ENCODE measurements around the gene GSK3B.

Gene GSK3B

DNA sequence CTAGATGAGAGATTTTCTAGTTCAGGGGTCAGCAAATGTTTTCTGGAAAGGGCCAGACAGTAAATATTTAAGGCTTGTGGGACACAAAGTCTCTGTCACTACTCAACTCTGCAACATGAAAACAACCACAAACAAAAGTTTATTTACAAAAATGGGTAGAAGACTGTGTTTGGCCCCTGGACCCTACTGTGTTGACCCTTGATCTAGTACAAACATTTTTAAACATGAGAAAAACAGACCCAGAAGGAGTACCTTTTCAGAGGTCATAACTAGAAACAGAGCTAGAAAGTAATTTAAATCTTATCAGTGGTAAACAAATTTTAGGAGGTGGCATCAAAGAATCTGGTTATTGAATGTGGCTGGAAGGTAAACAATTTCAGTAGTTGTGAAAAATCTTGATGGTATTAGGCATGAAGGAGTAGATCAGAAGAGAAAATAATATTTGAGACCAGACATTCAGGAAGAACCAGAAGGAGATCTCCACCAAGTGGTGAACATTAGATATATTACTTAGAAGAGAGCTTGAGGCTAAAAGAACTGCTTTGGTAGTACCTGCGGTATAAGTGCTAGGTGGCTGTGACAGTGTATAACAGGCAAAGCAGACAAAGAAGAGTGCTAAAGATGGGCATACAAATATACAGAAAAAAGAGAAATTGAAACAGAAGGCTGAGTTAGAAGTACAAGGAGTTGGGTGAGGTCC lies 210.6 kb downstream of the GSK3B start:
- Histone ChIP-seq H3K9me3 (ENCODE audit: control insufficient read depth in 5 of 5, low read length in 5 of 5) (peaks cover 0 to 4% (median 0%) of the 10 kb centered on the region in 5 donors), H3K27me3 (ENCODE audit: control insufficient read depth in 5 of 5, insufficient read depth in 4 of 5, low read length in 5 of 5) (no peaks in the 10 kb centered on the region), H3K4me1 (ENCODE audit: control insufficient read depth in 5 of 5, insufficient read depth in 5 of 5, low read length in 5 of 5) (peaks cover 0 to 4% (median 0%) of the 10 kb centered on the region in 5 donors), H3K27ac (ENCODE audit: low read depth, low read length) (no peak overlapping the region), H3K9ac (ENCODE audit: low read length in 5 of 5) (no peak overlapping the region), H3K36me3 (ENCODE audit: control insufficient read depth in 5 of 5, insufficient read depth in 5 of 5, low read length in 5 of 5) (peaks cover 3 to 20% (median 9%) of the 10 kb centered on the region in 5 donors), H3K4me3 (ENCODE audit: low read depth in 1 of 5, low read length in 5 of 5) (no peak overlapping the region)

DNA sequence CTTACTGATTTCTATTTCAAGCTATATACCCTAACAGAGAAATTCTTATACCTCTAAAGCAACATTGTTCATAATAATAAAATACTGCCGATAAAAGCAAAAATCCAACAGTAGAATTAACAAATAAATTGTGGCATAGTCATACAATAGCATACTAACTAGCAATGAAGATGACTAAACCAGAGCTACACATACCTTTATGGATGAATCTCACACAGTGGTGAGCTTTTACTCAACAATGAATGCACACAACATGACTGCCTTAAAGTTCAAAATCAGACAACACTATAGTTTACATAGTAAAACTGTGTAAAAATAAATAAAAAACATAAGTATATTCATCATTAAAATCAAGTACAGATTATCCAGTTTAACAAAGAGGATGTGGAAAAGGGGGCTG lies 213.3 kb downstream of the GSK3B start:
- Histone ChIP-seq H3K36me3 (ENCODE audit: control insufficient read depth in 5 of 5, insufficient read depth in 5 of 5, low read length in 5 of 5) (peaks cover 4 to 20% (median 12%) of the 10 kb centered on the region in 5 donors), H3K9me3 (ENCODE audit: control insufficient read depth in 5 of 5, low read length in 5 of 5) (no peaks in the 10 kb centered on the region), H3K27me3 (ENCODE audit: control insufficient read depth in 5 of 5, insufficient read depth in 4 of 5, low read length in 5 of 5) (no peaks in the 10 kb centered on the region), H3K27ac (ENCODE audit: low read depth, low read length) (no peak overlapping the region), H3K9ac (ENCODE audit: low read length in 5 of 5) (no peak overlapping the region), H3K4me1 (ENCODE audit: control insufficient read depth in 5 of 5, insufficient read depth in 5 of 5, low read length in 5 of 5) (peaks cover 0 to 4% (median 0%) of the 10 kb centered on the region in 5 donors), H3K4me3 (ENCODE audit: low read depth in 1 of 5, low read length in 5 of 5) (no peak overlapping the region)

DNA sequence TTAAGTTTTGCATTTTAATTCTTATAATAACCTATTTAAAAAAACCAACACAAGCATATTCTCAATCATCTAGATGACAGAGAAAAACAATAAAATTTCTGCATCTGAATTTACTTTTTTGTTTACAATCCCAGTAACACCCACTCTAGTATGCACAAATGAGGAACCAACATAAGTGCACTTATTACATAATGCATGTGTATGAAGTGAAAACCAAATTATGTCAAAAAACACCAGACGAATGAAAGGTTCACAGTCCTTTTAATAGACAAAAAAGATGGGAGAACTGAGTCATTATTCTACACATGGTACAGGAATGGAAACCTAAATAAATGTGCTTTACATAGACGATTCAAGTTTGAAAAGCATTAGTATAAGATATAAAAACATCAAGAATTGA lies 220.6 kb downstream of the GSK3B start:
- Histone ChIP-seq H3K4me3 (ENCODE audit: low read depth in 1 of 5, low read length in 5 of 5) (no peak overlapping the region), H3K9ac (ENCODE audit: low read length in 5 of 5) (no peak overlapping the region), H3K36me3 (ENCODE audit: control insufficient read depth in 5 of 5, insufficient read depth in 5 of 5, low read length in 5 of 5) (peaks cover 0 to 7% (median 2%) of the 10 kb centered on the region in 5 donors), H3K4me1 (ENCODE audit: control insufficient read depth in 5 of 5, insufficient read depth in 5 of 5, low read length in 5 of 5) (peaks cover 0 to 7% (median 0%) of the 10 kb centered on the region in 5 donors), H3K9me3 (ENCODE audit: control insufficient read depth in 5 of 5, low read length in 5 of 5) (no peaks in the 10 kb centered on the region), H3K27ac (ENCODE audit: low read depth, low read length) (no peak overlapping the region), H3K27me3 (ENCODE audit: control insufficient read depth in 5 of 5, insufficient read depth in 4 of 5, low read length in 5 of 5) (no peaks in the 10 kb centered on the region)

DNA sequence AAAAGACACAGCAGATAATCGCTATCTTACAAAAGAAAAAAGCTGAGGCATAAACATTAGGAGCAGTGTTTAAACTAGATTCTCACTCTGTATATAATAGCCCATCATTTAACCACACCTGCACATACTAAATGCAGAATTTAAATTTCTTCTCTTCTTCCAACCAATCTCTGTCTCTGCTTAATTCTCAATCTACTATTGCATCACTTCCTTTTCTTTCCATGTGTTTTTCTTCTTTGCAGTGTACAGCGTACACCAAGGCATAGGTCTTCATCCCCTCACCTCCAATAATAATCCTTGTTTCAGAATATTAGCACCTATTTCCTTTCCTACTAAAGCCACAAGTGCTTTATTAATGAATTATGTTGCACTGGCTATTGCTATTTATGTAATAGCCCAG lies 221.5 kb downstream of the GSK3B start:
- Histone ChIP-seq H3K27me3 (ENCODE audit: control insufficient read depth in 5 of 5, insufficient read depth in 4 of 5, low read length in 5 of 5) (no peaks in the 10 kb centered on the region), H3K4me1 (ENCODE audit: control insufficient read depth in 5 of 5, insufficient read depth in 5 of 5, low read length in 5 of 5) (peaks cover 0 to 7% (median 0%) of the 10 kb centered on the region in 5 donors), H3K9ac (ENCODE audit: low read length in 5 of 5) (no peak overlapping the region), H3K4me3 (ENCODE audit: low read depth in 1 of 5, low read length in 5 of 5) (no peak overlapping the region), H3K27ac (ENCODE audit: low read depth, low read length) (no peak overlapping the region), H3K9me3 (ENCODE audit: control insufficient read depth in 5 of 5, low read length in 5 of 5) (no peaks in the 10 kb centered on the region), H3K36me3 (ENCODE audit: control insufficient read depth in 5 of 5, insufficient read depth in 5 of 5, low read length in 5 of 5) (peaks cover 0 to 7% (median 0%) of the 10 kb centered on the region in 5 donors)

DNA sequence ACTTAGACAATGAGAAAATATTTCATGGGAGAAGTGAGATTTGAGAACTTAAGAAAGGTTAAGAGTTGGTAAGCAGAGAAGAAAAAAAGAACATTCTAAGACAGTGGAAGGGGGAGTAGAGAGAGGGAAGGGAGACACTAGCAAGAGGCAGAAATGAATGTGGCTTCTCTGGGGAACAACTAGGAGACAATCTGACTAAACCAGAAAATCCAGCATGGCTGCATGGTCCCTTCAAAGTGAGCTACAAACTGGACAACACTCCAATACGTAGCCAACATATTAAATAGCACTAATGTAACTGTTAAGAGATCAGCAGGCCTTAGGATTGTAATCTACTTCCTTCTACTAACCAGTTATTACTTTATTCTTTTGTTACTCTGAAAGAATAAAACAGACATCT lies 222.7 kb downstream of the GSK3B start:
- no peak overlapping the region for H3K9ac ChIP-seq (ENCODE audit: low read length in 5 of 5)
- H3K27me3 ChIP-seq (ENCODE audit: control insufficient read depth in 5 of 5, insufficient read depth in 4 of 5, low read length in 5 of 5): no peaks in the 10 kb centered on the region
- peaks cover 0 to 10% (median 0%) of the 10 kb centered on the region in 5 donors for H3K4me1 ChIP-seq (ENCODE audit: control insufficient read depth in 5 of 5, insufficient read depth in 5 of 5, low read length in 5 of 5)
- H3K27ac ChIP-seq (ENCODE audit: low read depth, low read length): no peak overlapping the region
- no peak overlapping the region for H3K4me3 ChIP-seq (ENCODE audit: low read depth in 1 of 5, low read length in 5 of 5)
- peaks cover 0 to 6% (median 0%) of the 10 kb centered on the region in 5 donors for H3K36me3 ChIP-seq (ENCODE audit: control insufficient read depth in 5 of 5, insufficient read depth in 5 of 5, low read length in 5 of 5)
- no peaks in the 10 kb centered on the region for H3K9me3 ChIP-seq (ENCODE audit: control insufficient read depth in 5 of 5, low read length in 5 of 5)

DNA sequence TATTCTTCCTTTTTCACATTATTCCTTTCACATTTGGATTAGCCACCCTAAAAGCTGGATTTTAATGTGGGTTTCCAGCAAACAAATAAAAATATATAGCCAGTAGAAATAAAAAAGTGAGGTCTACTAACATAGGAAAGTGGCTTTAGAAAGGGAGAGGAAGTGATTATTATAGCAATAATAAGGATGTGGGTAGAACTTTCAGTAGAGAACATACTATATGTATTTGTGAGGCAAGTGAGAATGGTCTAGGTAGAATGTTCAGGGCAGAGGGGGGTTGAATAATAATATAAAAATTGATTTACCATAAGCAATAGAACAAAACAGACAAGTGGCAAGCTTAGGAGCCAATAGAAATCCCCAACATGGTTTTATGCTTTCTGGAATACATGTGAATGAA lies 223.7 kb downstream of the GSK3B start:
- Histone ChIP-seq H3K9ac (ENCODE audit: low read length in 5 of 5) (no peak overlapping the region), H3K4me1 (ENCODE audit: control insufficient read depth in 5 of 5, insufficient read depth in 5 of 5, low read length in 5 of 5) (peaks cover 0 to 13% (median 0%) of the 10 kb centered on the region in 5 donors), H3K27me3 (ENCODE audit: control insufficient read depth in 5 of 5, insufficient read depth in 4 of 5, low read length in 5 of 5) (no peaks in the 10 kb centered on the region), H3K27ac (ENCODE audit: low read depth, low read length) (no peak overlapping the region), H3K36me3 (ENCODE audit: control insufficient read depth in 5 of 5, insufficient read depth in 5 of 5, low read length in 5 of 5) (no peaks in the 10 kb centered on the region), H3K9me3 (ENCODE audit: control insufficient read depth in 5 of 5, low read length in 5 of 5) (no peaks in the 10 kb centered on the region), H3K4me3 (ENCODE audit: low read depth in 1 of 5, low read length in 5 of 5) (no peak overlapping the region)

DNA sequence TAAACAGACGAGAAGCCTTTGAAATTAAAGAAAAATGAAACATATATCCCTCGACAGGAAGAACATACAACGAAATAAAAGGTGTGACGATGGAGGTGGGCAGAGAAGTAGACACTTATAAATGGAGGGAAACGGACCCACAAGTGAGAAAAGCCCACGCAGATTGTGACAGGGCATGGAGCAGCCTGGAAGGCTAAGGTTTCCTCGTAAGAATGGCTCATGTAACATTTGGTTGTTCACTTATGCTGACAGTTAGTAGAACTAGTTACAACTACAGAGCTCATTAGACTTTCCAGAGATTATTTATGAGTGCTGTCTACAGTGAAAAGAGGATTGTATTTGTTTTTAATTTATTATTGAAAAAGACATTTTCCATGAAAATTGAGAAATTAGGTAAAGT lies 229.8 kb downstream of the GSK3B start:
- H3K27ac ChIP-seq (ENCODE audit: low read depth, low read length): no peak overlapping the region
- peaks cover 0 to 6% (median 0%) of the 10 kb centered on the region in 5 donors for H3K4me1 ChIP-seq (ENCODE audit: control insufficient read depth in 5 of 5, insufficient read depth in 5 of 5, low read length in 5 of 5)
- no peaks in the 10 kb centered on the region for H3K9me3 ChIP-seq (ENCODE audit: control insufficient read depth in 5 of 5, low read length in 5 of 5)
- H3K9ac ChIP-seq (ENCODE audit: low read length in 5 of 5): no peak overlapping the region
- H3K4me3 ChIP-seq (ENCODE audit: low read depth in 1 of 5, low read length in 5 of 5): no peak overlapping the region
- H3K27me3 ChIP-seq (ENCODE audit: control insufficient read depth in 5 of 5, insufficient read depth in 4 of 5, low read length in 5 of 5): no peaks in the 10 kb centered on the region
- peaks cover 11 to 25% (median 12%) of the 10 kb centered on the region in 5 donors for H3K36me3 ChIP-seq (ENCODE audit: control insufficient read depth in 5 of 5, insufficient read depth in 5 of 5, low read length in 5 of 5)

DNA sequence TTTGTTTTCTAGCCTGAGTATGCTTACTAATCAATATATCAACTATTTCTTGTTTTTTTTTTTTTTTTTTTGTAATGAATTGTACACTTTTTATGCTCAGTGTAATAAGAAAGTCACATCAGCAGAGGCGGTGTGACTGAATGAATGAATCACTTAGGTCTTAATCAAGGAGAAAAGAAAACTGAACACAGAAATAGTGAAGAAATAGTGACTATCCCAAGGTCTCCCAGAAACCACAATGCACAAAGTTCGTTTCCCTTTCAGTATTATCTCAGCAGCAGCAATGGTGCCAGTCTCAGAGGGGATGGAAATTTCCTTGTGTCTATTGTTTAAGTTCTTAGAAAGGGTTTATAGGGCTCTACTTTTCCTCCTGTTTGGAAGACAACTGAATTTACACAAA lies 231.6 kb downstream of the GSK3B start:
- no peak overlapping the region for H3K4me3 ChIP-seq (ENCODE audit: low read depth in 1 of 5, low read length in 5 of 5)
- peaks cover 0 to 6% (median 0%) of the 10 kb centered on the region in 5 donors for H3K4me1 ChIP-seq (ENCODE audit: control insufficient read depth in 5 of 5, insufficient read depth in 5 of 5, low read length in 5 of 5)
- H3K9ac ChIP-seq (ENCODE audit: low read length in 5 of 5): no peak overlapping the region
- peaks cover 0 to 6% (median 0%) of the 10 kb centered on the region in 5 donors for H3K9me3 ChIP-seq (ENCODE audit: control insufficient read depth in 5 of 5, low read length in 5 of 5)
- H3K27me3 ChIP-seq (ENCODE audit: control insufficient read depth in 5 of 5, insufficient read depth in 4 of 5, low read length in 5 of 5): no peaks in the 10 kb centered on the region
- H3K27ac ChIP-seq (ENCODE audit: low read depth, low read length): no peak overlapping the region
- peaks cover 13 to 37% (median 20%) of the 10 kb centered on the region in 5 donors for H3K36me3 ChIP-seq (ENCODE audit: control insufficient read depth in 5 of 5, insufficient read depth in 5 of 5, low read length in 5 of 5)

DNA sequence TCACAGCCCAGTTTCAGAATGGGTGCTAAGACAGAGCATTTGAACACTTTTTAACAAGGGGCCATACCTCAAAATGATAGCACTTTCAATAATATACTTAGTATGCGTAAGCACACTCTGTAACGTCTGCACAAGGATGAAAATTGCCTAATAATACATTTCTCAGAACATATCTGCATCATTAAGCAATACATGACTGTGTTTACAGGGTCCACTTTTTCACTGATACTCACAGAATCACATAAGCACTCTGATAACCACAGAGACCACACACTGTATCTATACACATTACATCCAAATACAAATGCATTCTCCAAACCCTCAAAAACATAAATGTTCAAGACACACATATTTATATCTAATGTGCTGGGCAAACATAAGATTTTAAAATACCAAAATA lies 232.6 kb downstream of the GSK3B start:
- Histone ChIP-seq H3K27me3 (ENCODE audit: control insufficient read depth in 5 of 5, insufficient read depth in 4 of 5, low read length in 5 of 5) (no peaks in the 10 kb centered on the region), H3K4me3 (ENCODE audit: low read depth in 1 of 5, low read length in 5 of 5) (no peak overlapping the region), H3K4me1 (ENCODE audit: control insufficient read depth in 5 of 5, insufficient read depth in 5 of 5, low read length in 5 of 5) (peaks cover 0 to 4% (median 0%) of the 10 kb centered on the region in 5 donors), H3K9ac (ENCODE audit: low read length in 5 of 5) (no peak overlapping the region), H3K9me3 (ENCODE audit: control insufficient read depth in 5 of 5, low read length in 5 of 5) (peaks cover 0 to 6% (median 0%) of the 10 kb centered on the region in 5 donors), H3K27ac (ENCODE audit: low read depth, low read length) (no peak overlapping the region), H3K36me3 (ENCODE audit: control insufficient read depth in 5 of 5, insufficient read depth in 5 of 5, low read length in 5 of 5) (peaks cover 17 to 39% (median 21%) of the 10 kb centered on the region in 5 donors)

DNA sequence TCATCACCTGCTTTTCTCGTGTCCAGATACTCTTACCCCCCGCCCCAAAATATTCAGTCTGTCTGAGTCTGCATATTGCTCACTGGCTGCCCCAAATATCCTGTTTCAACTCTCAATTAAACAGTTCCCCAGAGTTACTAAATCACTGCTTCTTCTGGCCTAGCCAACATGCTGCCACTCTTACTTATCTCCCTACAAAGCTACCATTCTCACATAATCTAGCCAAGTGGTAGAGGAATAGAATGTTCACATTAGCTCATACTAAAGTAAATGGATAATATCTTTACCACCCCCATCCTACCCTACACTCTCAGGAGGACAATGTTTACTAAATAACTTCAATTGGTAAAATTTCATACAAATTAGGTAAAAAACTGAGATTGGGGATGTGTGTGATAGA lies 234.5 kb downstream of the GSK3B start:
- Histone ChIP-seq H3K36me3 (ENCODE audit: control insufficient read depth in 5 of 5, insufficient read depth in 5 of 5, low read length in 5 of 5) (peaks cover 17 to 39% (median 21%) of the 10 kb centered on the region in 5 donors), H3K4me3 (ENCODE audit: low read depth in 1 of 5, low read length in 5 of 5) (no peak overlapping the region), H3K27ac (ENCODE audit: low read depth, low read length) (no peak overlapping the region), H3K9me3 (ENCODE audit: control insufficient read depth in 5 of 5, low read length in 5 of 5) (peaks cover 0 to 6% (median 0%) of the 10 kb centered on the region in 5 donors), H3K27me3 (ENCODE audit: control insufficient read depth in 5 of 5, insufficient read depth in 4 of 5, low read length in 5 of 5) (no peaks in the 10 kb centered on the region), H3K4me1 (ENCODE audit: control insufficient read depth in 5 of 5, insufficient read depth in 5 of 5, low read length in 5 of 5) (no peaks in the 10 kb centered on the region), H3K9ac (ENCODE audit: low read length in 5 of 5) (no peak overlapping the region)

Measured in subcutaneous abdominal adipose tissue (tissue), 5 donors.